Activated CD4-positive, alpha-beta T cell treated with anti-CD3 and anti-CD28 coated beads, Interleukin-2, amount 50 U/mL, for 1 hour (primary cell): ENCODE results near the gene XRCC4.
"Not testable (repeated sequence)": the region's sequence is repeated elsewhere in the genome, so short reads cannot be mapped to it uniquely, and the experiment has no call there.

ENCODE experiments used
- DNase-seq: peaks from one replicate; pipeline ENCODE4 v3.0.0-alpha.2; 2020

The XRCC4 gene

GRCh38 chr5:83192947-83193346 lies 115.6 kb downstream of the XRCC4 start:
- no peak for DNase-seq

GRCh38 chr5:83197326-83197967 lies 120.1 kb downstream of the XRCC4 start:
- DNase-seq, result no peak

GRCh38 chr5:83199126-83199525 lies 121.8 kb downstream of the XRCC4 start:
- DNase-seq, result no peak

GRCh38 chr5:83204651-83205050 lies 127.3 kb downstream of the XRCC4 start:
- DNase-seq, result no peak

- no peak for DNase-seq
These were observed 132.6 kb downstream of the XRCC4 start for GRCh38 chr5:83209963-83210362.

GRCh38 chr5:83219077-83219476 lies 141.7 kb downstream of the XRCC4 start:
- DNase-seq, result no peak

- DNase-seq, result no peak
These were observed 142.1 kb downstream of the XRCC4 start for GRCh38 chr5:83219495-83219894.

GRCh38 chr5:83220331-83220730 lies 143.0 kb downstream of the XRCC4 start:
- DNase-seq, result no peak

GRCh38 chr5:83222906-83223305 lies 145.6 kb downstream of the XRCC4 start:
- no peak for DNase-seq

- DNase-seq, result no peak
These were observed 150.3 kb downstream of the XRCC4 start for GRCh38 chr5:83227611-83228010.

GRCh38 chr5:83230511-83230910 lies 153.2 kb downstream of the XRCC4 start:
- no peak for DNase-seq

GRCh38 chr5:83244516-83244915 lies 167.2 kb downstream of the XRCC4 start:
- DNase-seq, result no peak

- no peak for DNase-seq
These were observed 167.7 kb downstream of the XRCC4 start for GRCh38 chr5:83245037-83245436.

GRCh38 chr5:83246071-83246470 lies 168.7 kb downstream of the XRCC4 start:
- DNase-seq, result no peak

GRCh38 chr5:83249156-83249555 lies 171.8 kb downstream of the XRCC4 start:
- DNase-seq, result no peak

- no peak for DNase-seq
These were observed 174.5 kb downstream of the XRCC4 start for GRCh38 chr5:83251849-83252248.

- DNase-seq, result no peak
These were observed 176.4 kb downstream of the XRCC4 start for GRCh38 chr5:83253720-83254119.

- DNase-seq, result no peak
These were observed 177.9 kb downstream of the XRCC4 start for GRCh38 chr5:83255268-83255667.

GRCh38 chr5:83256091-83256780 lies 178.9 kb downstream of the XRCC4 start:
- DNase-seq, result no peak

- not testable (repeated sequence) for DNase-seq
These were observed 180.3 kb downstream of the XRCC4 start for GRCh38 chr5:83257684-83258083.

GRCh38 chr5:83265318-83265717 lies 188.0 kb downstream of the XRCC4 start:
- no peak for DNase-seq

GRCh38 chr5:83270311-83270710 lies 193.0 kb downstream of the XRCC4 start:
- no peak for DNase-seq

- DNase-seq, result no peak
These were observed 199.8 kb downstream of the XRCC4 start for GRCh38 chr5:83277154-83277553.

- DNase-seq, result no peak
These were observed 200.6 kb downstream of the XRCC4 start for GRCh38 chr5:83277953-83278352.

- no peak for DNase-seq
These were observed 203.8 kb downstream of the XRCC4 start for GRCh38 chr5:83281176-83281575.
